Suprapubic skin (tissue), 4 donors: ENCODE results near the gene ZNF423.

ENCODE experiments used
- CTCF ChIP-seq, 2 donors: fragments of 200-600 bp in 1 of 2; fragments of 450-650 bp in 1 of 2; sonication (generic) in 1 of 2; IDR thresholded peaks; one replicate each; pipeline ENCODE4 v1.5.1; 2016 to 2019; ENCODE audit warnings: antibody characterized with exemption in 2 of 2, mild to moderate bottlenecking in 1 of 2, moderate library complexity in 1 of 2
- POLR2A ChIP-seq, 2 donors: fragments of 450-650 bp; IDR thresholded peaks; one replicate each; pipeline ENCODE4 v1.6.1; 2017; ENCODE audit warnings: antibody characterized with exemption in 2 of 2, mild to moderate bottlenecking in 2 of 2, moderate library complexity in 2 of 2
- POLR2AphosphoS5 ChIP-seq, 3 donors: sonication (generic); formaldehyde crosslinking; IDR thresholded peaks; one replicate each; pipeline ENCODE4 v1.6.1; 2017; ENCODE audit warnings: antibody characterized with exemption in 3 of 3

GRCh38 chr16:49854188-49854795, 1.6 kb downstream of the ZNF423 start:
- TF ChIP-seq CTCF (IDR thresholded peaks at IDR 0.05) (no peak), POLR2AphosphoS5 (IDR thresholded peaks at IDR 0.05) (no peak), POLR2A (IDR thresholded peaks at IDR 0.05) (no peak)
